Activated CD4-positive, alpha-beta T cell treated with anti-CD3 and anti-CD28 coated beads, Interleukin-2, amount 50 U/mL, for 4 hours (primary cell): ENCODE measurements around the gene PLAA.

Experiments
- DNase-seq, 2 experiments: peaks; one replicate each; pipeline ENCODE4 v3.0.0-alpha.2; 2020

The PLAA gene

DNA sequence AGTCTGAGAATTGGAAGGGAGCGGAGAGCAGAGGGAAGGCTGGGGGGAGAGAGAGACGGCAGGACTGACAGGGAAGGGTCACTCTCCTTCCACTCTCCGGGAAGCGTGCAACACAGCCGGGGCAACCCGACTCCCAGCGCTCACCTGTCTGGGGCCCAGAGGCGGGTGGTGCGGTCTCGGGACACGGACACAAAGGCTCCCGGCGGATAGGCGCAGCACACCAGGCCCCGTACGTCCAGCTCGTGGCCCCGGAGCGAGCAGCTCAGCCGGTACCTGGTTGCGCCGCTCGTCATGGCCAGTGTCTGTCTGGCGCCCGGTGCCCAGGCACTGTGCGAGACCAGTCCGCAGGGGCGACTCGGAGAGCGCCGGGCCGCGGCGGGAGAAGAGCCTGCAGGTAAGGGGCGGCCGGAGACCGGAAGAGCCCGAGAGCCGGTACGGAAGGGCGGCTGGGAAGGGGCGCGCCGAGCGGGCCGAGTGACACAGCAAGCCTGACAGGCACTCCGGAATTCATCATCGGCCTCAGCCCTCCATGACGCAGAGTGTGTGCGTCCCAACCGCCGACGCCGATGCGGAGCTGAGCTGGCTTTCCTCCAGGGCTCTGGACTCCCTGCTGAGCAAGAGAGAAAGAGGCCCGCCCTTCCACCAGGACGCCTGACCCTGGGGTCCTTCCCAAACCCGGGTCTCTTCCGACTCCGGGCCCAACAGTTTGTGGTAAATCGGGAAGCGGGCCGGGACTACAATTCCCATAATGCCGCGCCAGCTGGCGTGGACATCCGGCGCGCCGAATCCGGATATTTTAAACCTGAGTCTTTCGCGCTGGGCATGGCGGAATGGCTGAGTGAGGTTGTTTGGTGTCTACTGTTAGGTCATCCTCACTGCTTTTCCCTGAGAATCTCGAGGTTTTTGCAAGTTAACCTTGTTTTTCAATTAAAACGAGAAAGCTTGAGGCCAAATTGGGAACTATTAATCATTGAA, at the start of gene PLAA:
Gene PLAA, minus strand, starts transcription at position 490 of the 975 bp plus-strand sequence. Its CDS starts 197 bp downstream, at position 293.
- peak; percentile 77 to 78 for DNase-seq

GRCh38 chr9:26995810-26996209, 48.8 kb upstream of the PLAA start:
- DNase-seq, result no peak

DNA sequence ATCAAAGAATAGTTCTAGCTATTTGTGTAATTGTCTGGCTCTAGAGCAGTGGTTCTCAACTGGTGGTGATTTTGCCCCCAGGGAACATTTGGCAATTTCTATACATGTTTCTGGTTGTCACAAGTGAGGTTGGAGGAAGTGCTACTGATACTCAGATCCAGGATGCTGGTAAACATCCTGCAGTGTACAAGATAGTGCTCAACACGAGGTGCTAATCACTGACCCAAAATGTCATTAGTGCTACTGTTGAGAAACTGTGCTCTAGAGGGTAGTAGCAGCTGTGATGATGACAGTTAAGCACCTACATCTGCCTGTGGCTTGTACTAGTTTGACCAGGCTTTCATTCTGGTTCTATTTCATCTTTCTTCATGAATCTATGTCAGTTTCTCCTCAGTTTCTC, 36.3 kb upstream of the PLAA start:
- no peak for DNase-seq

DNA sequence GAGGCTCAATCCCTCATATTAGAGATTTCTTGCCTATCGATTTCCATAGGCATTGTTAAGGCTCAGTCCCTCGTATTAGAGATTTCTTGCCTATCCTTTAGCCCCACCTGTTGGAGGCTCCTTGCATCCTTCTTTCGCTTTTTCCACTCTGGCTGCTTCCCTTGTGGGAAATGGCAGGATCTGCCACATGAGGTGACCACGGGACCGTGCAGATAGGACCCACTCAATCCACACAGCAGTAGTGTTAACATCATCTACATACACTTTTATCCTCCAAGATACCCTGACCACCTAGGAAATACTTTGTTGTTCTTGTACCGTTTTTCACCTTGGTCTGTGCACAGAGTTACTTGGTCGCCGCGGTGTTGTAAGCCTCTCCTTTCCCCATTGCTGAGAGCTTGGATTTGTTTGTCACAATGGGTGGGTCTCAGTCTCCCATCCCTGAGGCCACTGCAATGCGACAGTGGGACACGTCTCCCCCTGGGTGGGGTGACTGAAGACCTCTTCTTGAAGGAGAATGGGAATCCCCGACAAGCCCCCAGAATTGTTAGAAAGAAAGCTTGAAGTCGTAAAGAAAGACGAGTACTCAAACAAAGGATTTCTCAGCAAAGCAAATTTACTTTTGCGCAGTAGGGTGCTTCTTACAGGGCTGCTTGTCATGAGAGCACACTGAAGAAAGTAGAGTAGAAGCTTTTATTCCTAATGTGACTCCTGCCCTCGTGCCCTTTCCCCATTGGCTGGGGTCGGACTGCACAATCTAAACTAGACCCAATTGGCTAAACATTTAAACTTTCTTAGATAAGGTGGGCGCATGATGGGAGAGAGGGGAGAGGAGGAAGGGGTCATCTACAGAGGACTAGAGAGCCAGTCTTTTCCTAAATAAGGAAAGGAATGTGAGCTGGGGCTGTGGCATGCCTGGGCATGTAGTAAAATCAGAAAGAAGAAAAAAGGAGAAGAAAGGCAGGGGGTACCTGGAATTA, 29.0 kb upstream of the PLAA start:
- no peak for DNase-seq

DNA sequence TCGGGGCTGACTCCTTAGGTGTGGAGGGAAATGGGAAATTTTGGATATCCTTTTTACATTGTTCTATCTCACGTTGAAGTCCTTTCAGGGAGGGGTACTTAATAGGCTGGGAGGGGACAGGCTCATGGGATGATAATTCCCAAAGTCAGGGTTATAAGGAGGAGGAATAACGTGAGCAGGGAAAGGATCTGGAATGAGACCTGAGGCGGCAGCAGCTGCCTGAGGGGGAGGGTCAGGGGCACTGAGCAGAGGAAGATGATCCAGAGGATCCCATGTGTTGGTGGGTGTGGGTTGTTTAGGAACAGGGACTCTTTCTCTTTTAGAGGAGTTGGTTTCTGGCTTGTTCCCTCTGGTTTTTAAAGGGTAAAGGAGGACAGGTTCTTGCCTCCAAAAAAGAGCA, 27.9 kb upstream of the PLAA start:
- DNase-seq, result no peak

DNA sequence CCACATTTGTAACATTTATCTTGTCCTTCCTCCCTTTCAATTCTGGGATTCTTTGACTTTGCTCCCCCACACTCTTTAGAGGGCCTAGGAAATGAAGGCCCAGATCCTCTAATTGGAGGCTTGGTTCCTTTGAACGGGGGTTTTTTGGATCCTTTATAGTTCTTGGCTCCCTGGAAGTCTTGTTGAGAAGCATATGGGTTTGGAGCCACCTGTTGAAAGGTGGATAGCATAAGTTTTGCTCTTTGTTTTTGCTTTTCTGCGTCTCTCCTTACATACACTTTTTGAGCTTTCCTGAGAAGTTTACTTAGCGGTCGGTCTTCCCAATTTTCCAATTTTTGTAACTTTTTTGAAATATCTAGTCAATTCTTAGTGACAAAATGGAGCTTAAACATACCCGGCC, 26.9 kb upstream of the PLAA start:
- no peak for DNase-seq

DNA sequence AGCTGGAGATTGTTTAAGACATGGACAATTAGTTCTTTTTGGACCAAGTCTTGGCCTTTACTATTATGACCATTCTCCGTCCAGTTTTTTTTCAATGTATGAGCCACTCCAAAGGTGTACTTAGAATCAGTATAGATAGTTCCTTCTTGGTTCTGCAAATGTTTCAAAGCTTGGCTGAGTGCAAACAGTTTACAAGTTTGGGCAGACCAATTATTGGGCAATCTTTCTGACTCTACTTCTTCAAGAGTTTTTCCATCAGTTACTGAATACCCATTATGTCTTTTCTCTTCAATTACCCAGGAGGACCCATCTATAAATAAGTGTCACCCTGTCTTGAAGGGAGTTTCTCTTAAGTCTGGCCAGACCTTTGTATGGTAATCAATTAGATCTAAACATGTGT, 24.7 kb upstream of the PLAA start:
- no peak for DNase-seq

DNA sequence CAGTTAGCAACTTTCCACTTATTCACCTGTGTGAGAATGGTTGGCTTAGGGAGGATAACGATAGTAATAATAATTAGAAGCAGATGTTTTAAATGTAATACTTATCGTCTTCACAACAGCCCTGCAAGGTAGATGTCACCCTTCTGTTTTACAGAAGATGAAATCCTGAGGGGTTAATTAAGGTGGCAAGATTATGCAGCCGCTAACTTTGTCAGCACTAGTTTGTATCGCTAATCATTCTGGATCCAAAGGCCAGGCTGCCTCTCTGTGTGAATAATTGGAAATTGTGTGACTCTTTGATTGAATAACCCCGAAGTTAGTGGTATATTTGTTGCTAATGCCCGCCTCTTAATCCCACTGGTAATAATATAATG, 9.8 kb upstream of the PLAA start:
- no peak for DNase-seq

- peak; percentile 91 to 93 for DNase-seq
These were observed 9.1 kb upstream of the PLAA start, which contains the start of gene IFT74 for GRCh38 chr9:26955921-26956859. Gene IFT74 (plus strand): TSS chr9:26956412. CDS start chr9:26961968, 5,556 bp downstream.

DNA sequence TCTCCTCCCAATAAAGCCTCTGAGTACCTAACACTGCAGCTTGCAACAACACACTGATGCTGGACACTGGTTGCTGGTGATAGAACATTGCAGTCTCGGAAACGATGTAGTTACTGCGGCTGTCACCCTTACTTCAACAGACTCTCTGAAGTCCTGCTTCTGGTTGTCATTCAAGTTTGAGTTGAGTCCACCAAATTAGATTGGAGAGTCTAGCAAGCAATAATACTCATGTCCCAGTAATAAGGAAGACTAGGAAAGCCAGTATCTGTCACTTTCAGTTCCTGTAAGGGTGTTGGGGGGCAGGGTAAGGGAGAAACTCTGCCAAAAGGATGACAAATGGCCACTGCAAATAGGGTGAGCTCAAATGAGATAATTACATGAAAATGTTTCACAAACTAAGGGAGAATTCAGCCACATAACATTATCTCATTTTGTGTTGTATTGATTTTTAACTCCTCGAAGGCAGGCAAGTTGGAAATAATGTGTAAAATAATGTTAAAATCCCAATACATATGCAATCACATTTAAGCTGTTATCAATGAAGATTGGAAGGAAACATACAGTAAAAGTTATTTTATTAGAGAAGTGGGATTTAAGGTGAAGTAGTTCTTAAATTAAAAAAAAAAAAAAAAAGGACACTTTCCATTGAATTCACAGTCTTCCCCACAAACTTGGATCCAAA, 8.3 kb upstream of the PLAA start:
- DNase-seq, result no peak

- no peak for DNase-seq
These were observed 7.0 kb upstream of the PLAA start for GRCh38 chr9:26954050-26954508.

GRCh38 chr9:26951794-26952193, 4.8 kb upstream of the PLAA start:
- no peak for DNase-seq

- DNase-seq, result no peak
These were observed 3.5 kb upstream of the PLAA start for GRCh38 chr9:26950521-26950920.

DNA sequence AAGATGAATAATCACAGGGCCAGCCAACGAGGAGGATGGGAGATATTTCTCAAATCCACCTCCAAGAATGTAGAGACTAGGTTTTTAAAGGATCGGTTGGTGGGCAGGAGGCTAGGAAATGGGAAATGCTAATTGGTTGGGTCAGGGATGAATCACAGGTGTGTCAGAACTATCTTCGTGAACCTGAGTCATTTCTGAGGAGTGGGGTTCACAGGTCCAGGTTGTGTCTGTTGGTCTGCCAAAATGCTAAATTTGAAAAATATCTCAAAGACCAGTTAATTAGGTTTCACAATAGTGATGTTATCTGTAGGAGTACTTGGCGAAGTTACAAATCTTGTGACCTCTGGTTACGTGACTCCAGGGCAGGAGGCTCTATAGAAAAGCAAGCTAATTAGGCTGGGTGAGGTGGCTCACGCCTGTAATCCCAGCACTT, 2.6 kb upstream of the PLAA start:
- no peak for DNase-seq

GRCh38 chr9:26947736-26948135, 694 bp upstream of the PLAA start:
- DNase-seq, result peak in 1 of 2 experiments; percentile 2

GRCh38 chr9:26945591-26945990, 1.5 kb downstream of the PLAA start:
- DNase-seq, result no peak

DNA sequence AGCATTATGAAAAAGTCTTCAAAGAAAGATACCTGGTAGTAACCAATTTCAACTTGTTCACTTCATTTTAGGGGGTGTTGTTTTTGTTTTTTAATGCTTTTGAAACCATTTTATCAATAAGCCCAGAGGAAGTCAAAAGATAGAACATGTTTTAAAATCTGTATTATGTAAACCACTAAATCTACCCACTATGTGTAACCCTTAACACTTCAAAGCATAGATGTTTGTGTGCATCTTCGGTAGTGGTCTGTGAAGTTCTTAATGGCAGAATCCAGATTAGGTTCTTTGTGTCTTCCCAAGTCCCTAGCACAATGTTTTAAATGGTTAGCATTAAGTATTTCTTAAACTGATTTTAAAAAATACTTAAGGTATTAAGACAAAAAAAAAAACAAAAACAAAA, 6.3 kb downstream of the PLAA start:
- no peak for DNase-seq

- DNase-seq, result no peak
These were observed 6.9 kb downstream of the PLAA start for GRCh38 chr9:26939955-26940711.

- no peak for DNase-seq
These were observed 9.1 kb downstream of the PLAA start for GRCh38 chr9:26937816-26938371.

GRCh38 chr9:26935847-26936246, 11.2 kb downstream of the PLAA start:
- no peak for DNase-seq
